DOHH2 (cell line): ENCODE results near the gene LENG8.

Experiments used
- H3F3A ChIP-seq: fragments of 200-600 bp; sonication (generic), shearing (Covaris generic); 2 replicates; pipeline ENCODE4 v1.6.0; 2016; ENCODE audit warnings: antibody characterized with exemption, mild to moderate bottlenecking; ENCODE audit not compliant: control insufficient read depth, insufficient read depth
- H3K27ac ChIP-seq: fragments of 200-600 bp; sonication (generic); 2 replicates; pipeline ENCODE4 v1.5.1; 2014; ENCODE audit warnings: low read depth, mild to moderate bottlenecking, low read length, moderate library complexity
- H3K27me3 ChIP-seq: fragments of 200-600 bp; sonication (generic); 2 replicates; pipeline ENCODE4 v1.6.1; 2014; ENCODE audit warnings: mild to moderate bottlenecking, low read length, mixed read lengths; ENCODE audit not compliant: control insufficient read depth
- H3K36me3 ChIP-seq: fragments of 200-600 bp; sonication (generic); 2 replicates; pipeline ENCODE4 v1.6.1; 2014; ENCODE audit warnings: mild to moderate bottlenecking, low read length, moderate library complexity, mixed read lengths; ENCODE audit not compliant: control insufficient read depth
- H3K4me1 ChIP-seq: fragments of 200-600 bp; sonication (generic); 2 replicates; pipeline ENCODE4 v1.6.1; 2014; ENCODE audit warnings: mild to moderate bottlenecking, low read length, mixed read lengths; ENCODE audit not compliant: control insufficient read depth
- H3K4me2 ChIP-seq: fragments of 200-600 bp; sonication (generic); 2 replicates; pipeline ENCODE4 v1.6.0; 2014; ENCODE audit warnings: mild to moderate bottlenecking, low read length, moderate library complexity
- H3K4me3 ChIP-seq: fragments of 200-600 bp; sonication (generic); 2 replicates; pipeline ENCODE4 v1.5.1; 2014; ENCODE audit warnings: mild to moderate bottlenecking, low read length, mixed read lengths
- H3K79me2 ChIP-seq: fragments of 200-600 bp; sonication (generic); 2 replicates; pipeline ENCODE4 v1.6.1; 2014; ENCODE audit warnings: mild to moderate bottlenecking, low read length, mixed read lengths; ENCODE audit not compliant: control insufficient read depth
- H3K9me2 ChIP-seq: fragments of 200-600 bp; sonication (generic); replicated peaks from 2 replicates; pipeline ENCODE4 v1.6.1; 2014; ENCODE audit warnings: mild to moderate bottlenecking, low read length, mixed read lengths; ENCODE audit not compliant: control insufficient read depth
- H3K9me3 ChIP-seq: fragments of 200-600 bp; sonication (generic); 2 replicates; pipeline ENCODE4 v1.6.1; 2014; ENCODE audit warnings: antibody characterized with exemption, low read length, mixed read lengths; ENCODE audit not compliant: control insufficient read depth, insufficient read depth
- H4K20me1 ChIP-seq: fragments of 200-600 bp; sonication (generic); 2 replicates; pipeline ENCODE4 v1.6.0; 2014; ENCODE audit warnings: low read depth, mild to moderate bottlenecking, antibody characterized with exemption, low read length, moderate library complexity; ENCODE audit not compliant: control insufficient read depth, insufficient read depth
- EZH2phosphoT487 ChIP-seq: fragments of 200-600 bp; sonication (generic); IDR thresholded peaks from 2 replicates; pipeline ENCODE4 v1.6.1; 2017; ENCODE audit warnings: borderline replicate concordance, mild to moderate bottlenecking, antibody characterized with exemption, low read length, moderate library complexity, mixed read lengths
- TF ChIP-seq, protein P1 (sequence below): fragments of 200-600 bp; sonication (generic); IDR thresholded peaks from one replicate; pipeline ENCODE4 v1.5.1; 2014; ENCODE audit warnings: antibody characterized with exemption, mild to moderate bottlenecking, low read depth, low read length; ENCODE audit not compliant: poor library complexity, severe bottlenecking

The LENG8 gene

DNA sequence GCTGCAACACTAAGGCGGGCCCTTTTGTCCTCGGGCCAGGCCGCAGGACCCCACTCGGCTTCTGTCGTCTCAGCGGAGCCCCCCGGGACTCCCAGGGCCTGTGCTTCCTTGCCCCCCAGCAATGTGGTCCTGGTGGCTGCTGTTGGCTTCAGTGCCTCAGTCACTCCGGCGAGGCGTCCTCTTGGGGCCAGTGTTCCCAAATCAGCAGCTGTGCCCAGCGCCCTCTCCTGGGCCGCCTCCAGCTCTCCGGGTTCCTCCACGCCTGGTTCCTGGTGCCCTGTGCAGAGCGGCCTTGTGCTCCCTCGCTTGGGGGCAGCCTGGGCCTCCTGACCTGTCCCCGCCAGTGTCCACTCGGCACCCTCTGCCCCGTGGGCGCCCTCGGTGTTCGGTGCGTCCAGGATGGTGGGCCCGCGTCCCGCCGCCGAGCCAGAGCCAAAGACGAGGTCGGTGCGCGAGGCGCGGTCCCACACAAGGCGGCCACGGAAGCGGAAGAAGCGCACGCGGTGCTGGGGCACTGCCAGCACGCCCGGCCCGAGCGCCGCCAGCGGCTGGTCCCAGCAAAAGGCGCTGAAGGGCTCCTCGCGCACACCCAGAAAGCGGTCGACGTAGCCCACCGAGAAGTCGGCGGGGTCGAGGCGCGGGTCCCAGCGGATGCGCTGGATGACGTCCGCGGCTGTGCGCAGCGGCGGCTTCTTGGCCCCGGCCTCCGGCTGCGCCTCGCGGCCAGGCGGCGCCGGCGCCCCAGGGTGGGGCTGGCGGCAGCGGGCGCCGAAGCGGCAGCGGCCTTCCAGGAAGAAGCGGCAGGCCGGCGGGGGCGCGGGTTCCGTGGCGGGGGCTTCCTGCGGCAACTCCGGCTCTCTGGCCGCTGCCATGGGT is 13.9 kb downstream of the LENG8 start:
- Histone ChIP-seq H3K4me2 (peak overlapping the region; percentile 82), H3K4me1 (peaks cover 30% of the 10 kb centered on the region), H3K9me3 (no peaks in the 10 kb centered on the region), H3F3A (peaks cover 6% of the 10 kb centered on the region; the same call in 1 of the 2 replicates), H3K9me2 (no peaks in the 10 kb centered on the region), H3K27ac (peak overlapping the region; percentile 81), H3K27me3 (no peaks in the 10 kb centered on the region), H3K4me3 (peak overlapping the region; percentile 80), H4K20me1 (no peaks in the 10 kb centered on the region; the same call in 1 of the 2 replicates), H3K79me2 (peaks cover 24% of the 10 kb centered on the region), H3K36me3 (peaks cover 43% of the 10 kb centered on the region)
- no peak for TF ChIP-seq EZH2phosphoT487
- TF ChIP-seq, protein P1, sequence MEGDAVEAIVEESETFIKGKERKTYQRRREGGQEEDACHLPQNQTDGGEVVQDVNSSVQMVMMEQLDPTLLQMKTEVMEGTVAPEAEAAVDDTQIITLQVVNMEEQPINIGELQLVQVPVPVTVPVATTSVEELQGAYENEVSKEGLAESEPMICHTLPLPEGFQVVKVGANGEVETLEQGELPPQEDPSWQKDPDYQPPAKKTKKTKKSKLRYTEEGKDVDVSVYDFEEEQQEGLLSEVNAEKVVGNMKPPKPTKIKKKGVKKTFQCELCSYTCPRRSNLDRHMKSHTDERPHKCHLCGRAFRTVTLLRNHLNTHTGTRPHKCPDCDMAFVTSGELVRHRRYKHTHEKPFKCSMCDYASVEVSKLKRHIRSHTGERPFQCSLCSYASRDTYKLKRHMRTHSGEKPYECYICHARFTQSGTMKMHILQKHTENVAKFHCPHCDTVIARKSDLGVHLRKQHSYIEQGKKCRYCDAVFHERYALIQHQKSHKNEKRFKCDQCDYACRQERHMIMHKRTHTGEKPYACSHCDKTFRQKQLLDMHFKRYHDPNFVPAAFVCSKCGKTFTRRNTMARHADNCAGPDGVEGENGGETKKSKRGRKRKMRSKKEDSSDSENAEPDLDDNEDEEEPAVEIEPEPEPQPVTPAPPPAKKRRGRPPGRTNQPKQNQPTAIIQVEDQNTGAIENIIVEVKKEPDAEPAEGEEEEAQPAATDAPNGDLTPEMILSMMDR: peak; percentile 34

DNA sequence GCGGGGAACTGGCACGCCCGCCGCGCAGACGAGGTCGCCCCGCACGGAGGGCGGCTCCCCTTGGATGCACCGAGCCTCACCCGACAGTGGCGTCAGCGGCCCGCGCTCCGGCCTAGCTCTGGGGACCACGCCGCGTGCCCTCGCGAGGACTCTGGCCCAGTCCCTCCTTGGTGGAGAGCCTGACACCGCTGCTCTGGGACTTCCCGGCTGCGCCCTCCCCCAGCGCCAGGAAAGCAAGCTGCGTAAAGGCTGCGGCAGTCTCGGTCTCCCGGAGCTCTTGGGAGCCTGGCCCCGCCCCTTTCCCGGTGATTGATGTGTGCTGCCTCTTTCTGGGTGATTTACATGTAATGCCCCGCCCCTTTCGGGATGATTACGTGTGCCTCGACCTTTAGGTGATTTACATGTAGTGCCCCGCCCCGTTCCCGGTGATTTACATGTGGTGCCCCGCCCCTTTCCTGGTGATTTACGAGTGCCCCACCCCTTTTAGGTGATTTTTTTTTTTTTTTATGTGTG is 14.6 kb downstream of the LENG8 start, which contains the start of gene LENG9:
Gene LENG9, minus strand, starts transcription at position 248 of the 513 bp plus-strand sequence. CDS start 252 bp downstream, outside the sequence.
- peak within 1 kb of the TSS; percentile 80 for H3K4me3 ChIP-seq
- H4K20me1 ChIP-seq: no peaks in the 10 kb centered on the region; the same call in 1 of the 2 replicates
- no peaks in the 10 kb centered on the region for H3K9me2 ChIP-seq
- no peaks in the 10 kb centered on the region for H3K27me3 ChIP-seq
- peaks cover 36% of the 10 kb centered on the region for H3K36me3 ChIP-seq
- TF ChIP-seq EZH2phosphoT487: no peak
- TF ChIP-seq, protein P1: no peak
- peaks cover 6% of the 10 kb centered on the region; the same call in 1 of the 2 replicates for H3F3A ChIP-seq
- peaks cover 30% of the 10 kb centered on the region for H3K4me1 ChIP-seq
- peak within 1 kb of the TSS; percentile 81 for H3K27ac ChIP-seq
- H3K79me2 ChIP-seq: peaks cover 18% of the 10 kb centered on the region
- no peaks in the 10 kb centered on the region for H3K9me3 ChIP-seq
- H3K4me2 ChIP-seq: peak within 1 kb of the TSS; percentile 82

DNA sequence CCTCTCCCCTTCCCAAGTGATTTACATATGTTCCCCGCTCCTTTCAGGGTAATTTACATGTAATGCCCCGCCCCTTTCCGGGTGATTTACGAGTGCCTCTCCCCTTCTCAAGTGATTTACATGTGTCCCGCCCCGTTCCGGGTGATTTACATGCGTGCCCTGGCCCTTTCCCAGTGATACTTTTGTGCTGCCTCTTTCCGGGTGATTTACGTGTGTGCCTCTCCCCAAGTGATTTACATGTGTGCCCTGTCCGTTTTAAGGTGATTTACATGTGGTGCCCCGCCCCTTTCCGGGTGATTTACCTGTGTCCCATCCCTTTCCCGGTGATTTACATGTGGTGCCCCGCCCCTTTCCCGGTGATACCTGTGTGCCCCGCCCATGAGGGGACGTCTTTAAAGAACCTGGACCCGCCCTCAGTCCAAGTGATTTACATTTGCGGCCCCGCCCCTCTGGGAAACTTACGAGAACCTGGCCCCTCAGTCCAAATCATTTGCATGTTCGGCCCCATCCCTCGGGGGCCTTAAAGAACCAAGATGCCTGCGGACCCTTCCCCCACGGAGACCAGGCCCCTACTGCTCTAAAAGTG is 15.1 kb downstream of the LENG8 start:
- H3K4me3 ChIP-seq: peak overlapping the region; percentile 80
- no peaks in the 10 kb centered on the region for H3K9me2 ChIP-seq
- no peaks in the 10 kb centered on the region for H3K27me3 ChIP-seq
- no peak for TF ChIP-seq EZH2phosphoT487
- TF ChIP-seq, protein P1: no peak
- peaks cover 30% of the 10 kb centered on the region for H3K36me3 ChIP-seq
- H3K79me2 ChIP-seq: peaks cover 13% of the 10 kb centered on the region
- H3K9me3 ChIP-seq: no peaks in the 10 kb centered on the region
- peak overlapping the region; percentile 82 for H3K4me2 ChIP-seq
- peak overlapping the region; percentile 81 for H3K27ac ChIP-seq
- H3K4me1 ChIP-seq: peaks cover 30% of the 10 kb centered on the region
- H3F3A ChIP-seq: peaks cover 6% of the 10 kb centered on the region; the same call in 1 of the 2 replicates
- H4K20me1 ChIP-seq: no peaks in the 10 kb centered on the region
